HG03439 (cell line): ENCODE measurements around the gene AZU1.

ENCODE experiments used
- ATAC-seq: cut with Tn5 transposase; IDR thresholded peaks from one replicate; pipeline ENCODE4 v1.9.1; 2021; ENCODE audit warnings: mild to moderate bottlenecking, moderate library complexity; ENCODE audit not compliant: unreplicated experiment

Gene AZU1

DNA sequence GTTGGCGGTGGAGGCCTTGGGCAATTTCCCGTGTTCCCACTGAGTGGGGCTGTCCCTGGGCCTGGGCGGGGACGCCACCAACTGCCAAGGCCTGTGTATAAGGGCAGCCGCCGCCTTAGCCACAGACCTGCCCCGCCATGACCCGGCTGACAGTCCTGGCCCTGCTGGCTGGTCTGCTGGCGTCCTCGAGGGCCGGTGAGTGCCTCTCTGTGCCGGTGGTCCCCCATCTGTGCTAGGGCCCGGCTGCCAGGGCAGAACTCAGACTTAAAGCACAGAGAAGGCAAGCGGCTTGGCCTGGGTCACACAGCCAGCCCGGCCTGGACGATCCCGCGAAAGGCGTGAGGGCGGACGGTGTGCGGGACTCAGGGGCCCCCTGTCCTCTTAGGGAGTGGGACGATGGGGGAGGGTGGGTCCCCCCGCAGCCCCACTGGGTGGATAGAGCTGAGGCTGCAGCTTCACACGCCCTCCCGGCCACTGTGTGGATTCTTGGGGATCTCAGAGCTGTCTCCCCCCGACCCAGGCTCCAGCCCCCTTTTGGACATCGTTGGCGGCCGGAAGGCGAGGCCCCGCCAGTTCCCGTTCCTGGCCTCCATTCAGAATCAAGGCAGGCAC, at the start of gene AZU1:
AZU1 (plus strand) TSS at position 128 of the 612 bp plus-strand sequence; CDS start at position 138, 10 bp downstream.
- no peak for ATAC-seq

GRCh38 chr19:778910-779653, 48.6 kb upstream of the AZU1 start:
- no peak for ATAC-seq

- ATAC-seq = no peak
These were observed 46.7 kb upstream of the AZU1 start for GRCh38 chr19:780935-781334.

- no peak for ATAC-seq
These were observed 45.8 kb upstream of the AZU1 start for GRCh38 chr19:781800-782184.

GRCh38 chr19:782185-782877, 45.3 kb upstream of the AZU1 start:
- ATAC-seq = no peak

DNA sequence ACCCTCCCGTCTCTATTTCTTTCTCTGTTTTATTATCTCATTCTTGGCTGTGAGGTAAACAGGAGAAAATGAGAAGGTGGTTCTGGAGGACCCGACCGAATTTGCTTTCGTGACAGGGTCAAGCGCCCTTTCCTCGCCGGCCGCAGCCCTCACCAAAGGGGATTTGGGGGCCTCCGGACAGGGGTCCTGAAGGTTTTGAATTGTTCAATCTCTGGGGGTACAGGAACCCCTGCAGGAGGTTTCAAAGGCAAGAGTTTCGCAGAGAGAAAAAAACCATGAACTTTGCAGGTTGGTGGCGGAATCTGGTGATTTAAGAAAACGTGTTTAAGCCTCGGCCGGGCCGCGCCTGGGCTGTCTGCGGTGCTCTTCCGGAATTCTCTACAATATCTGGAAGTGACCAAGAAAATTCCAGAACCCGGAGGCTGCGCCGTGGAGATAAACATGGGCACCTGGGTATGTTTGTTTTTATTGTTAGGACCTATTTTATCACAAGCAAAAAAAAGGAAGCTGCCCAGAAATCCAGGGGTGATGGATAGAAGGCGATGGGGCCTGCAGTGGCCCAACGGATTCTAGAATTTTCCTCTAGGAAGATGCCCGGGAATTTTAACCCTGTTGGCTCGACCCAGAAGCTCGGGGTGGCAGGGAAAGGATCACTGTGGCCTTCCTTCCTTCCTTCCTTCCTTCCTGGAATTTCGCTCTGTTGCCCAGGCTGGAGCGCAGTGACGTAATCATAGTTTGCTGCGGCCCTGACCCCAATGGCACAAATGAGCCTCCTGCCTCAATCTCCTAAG, 44.6 kb upstream of the AZU1 start:
- ATAC-seq = no peak

DNA sequence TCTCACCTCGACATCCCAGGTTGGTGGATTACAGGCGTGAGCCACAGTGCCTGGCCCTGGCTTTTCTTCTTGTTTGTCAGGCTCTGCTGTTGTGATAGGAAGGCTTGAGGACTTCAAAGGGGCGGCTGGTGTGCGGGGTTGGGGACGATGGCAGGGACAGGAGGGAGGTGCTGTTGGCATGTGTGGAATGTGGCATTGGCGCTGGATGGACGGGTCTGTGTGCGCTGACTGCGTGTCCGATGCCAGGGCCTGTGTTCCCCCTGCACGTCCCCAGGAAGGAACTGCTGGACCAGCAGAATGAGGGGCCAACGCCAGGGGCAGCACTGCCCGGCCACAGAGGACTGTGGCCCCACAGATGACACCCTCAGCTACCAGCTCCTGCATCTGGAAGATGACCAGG, 43.1 kb upstream of the AZU1 start:
- no peak for ATAC-seq

- ATAC-seq = no peak
These were observed 40.1 kb upstream of the AZU1 start for GRCh38 chr19:787536-787935.

DNA sequence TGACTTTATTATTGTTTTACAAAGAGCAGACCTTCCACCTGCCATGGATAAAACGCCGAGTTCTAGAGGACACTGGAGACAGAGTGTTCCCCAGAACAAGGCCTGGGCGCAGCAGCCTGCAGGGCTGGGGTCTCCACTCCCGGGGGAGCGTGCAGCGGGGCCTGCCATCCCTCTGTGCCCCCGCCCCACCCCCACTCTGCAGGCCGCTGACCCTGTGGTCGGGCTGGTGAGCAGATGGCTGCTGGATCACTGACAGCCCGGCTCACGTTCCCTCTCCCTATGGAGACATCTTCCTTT, 39.0 kb upstream of the AZU1 start:
- no peak for ATAC-seq

DNA sequence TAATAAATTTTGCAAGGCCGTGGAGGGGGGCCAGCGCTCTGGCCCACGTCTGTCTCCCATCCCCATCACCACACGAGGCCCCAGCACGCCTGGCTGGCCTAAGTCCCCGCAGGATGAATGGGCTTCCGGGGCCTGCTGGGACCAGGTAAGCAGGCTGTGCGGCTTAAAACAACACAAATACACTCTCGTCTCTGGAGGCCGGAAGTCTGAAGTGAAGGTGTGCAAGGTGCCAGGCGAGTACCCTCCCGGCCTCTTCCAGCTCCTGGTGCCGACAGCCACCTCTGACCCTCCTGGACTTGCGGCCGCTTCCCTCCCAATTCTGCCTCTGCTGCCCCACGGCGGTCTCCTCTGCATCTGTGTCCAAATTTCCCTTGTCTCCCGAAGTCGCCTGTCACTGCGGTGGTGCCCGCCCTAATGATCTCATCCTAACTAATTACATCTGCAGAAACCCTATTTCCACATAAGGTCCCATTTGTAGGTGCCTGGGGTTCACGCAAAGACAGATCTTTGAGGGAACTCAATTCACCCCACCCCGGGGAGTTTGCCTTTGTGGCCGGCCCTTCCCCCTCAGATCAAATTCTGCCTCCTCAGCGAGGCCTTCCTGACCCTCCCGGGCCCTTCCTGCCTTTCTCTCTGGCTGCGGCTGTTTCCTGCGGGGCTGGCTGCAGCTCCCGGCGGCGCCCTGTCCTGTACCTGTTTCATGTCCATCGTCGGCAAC, 38.5 kb upstream of the AZU1 start:
- no peak for ATAC-seq

- no peak for ATAC-seq
These were observed 38.0 kb upstream of the AZU1 start for GRCh38 chr19:789701-790060.

- ATAC-seq = no peak
These were observed 36.5 kb upstream of the AZU1 start for GRCh38 chr19:791007-791566.

GRCh38 chr19:791567-792305, 35.9 kb upstream of the AZU1 start:
- ATAC-seq = no peak

DNA sequence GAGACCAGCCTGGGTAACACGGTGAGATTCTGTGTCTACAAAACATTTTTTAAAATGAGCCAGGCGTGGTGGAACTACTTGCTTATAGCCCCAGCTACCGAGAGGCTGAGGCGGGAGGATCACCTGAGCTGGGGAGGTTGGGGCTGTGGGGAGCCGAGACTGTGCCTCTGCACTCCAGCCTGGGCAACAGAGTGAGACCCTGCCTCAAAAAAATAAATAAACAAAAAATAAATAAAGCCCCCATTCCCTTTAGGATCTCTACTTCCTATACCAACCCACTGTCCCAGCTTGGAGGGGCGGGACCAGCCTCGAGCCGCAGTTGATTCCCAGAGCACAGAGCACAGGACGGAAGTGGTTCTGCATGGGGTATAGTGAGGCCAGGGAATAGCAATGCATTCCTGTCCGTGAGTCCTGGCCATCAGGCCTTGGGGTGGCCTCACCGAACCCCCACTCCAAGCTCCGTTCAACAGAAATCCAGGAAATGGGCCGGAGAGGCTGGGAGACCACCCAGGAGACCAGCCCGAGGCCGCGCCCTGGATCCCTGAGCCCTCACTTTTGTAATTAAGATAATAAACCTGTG, 35.2 kb upstream of the AZU1 start:
- ATAC-seq = no peak

DNA sequence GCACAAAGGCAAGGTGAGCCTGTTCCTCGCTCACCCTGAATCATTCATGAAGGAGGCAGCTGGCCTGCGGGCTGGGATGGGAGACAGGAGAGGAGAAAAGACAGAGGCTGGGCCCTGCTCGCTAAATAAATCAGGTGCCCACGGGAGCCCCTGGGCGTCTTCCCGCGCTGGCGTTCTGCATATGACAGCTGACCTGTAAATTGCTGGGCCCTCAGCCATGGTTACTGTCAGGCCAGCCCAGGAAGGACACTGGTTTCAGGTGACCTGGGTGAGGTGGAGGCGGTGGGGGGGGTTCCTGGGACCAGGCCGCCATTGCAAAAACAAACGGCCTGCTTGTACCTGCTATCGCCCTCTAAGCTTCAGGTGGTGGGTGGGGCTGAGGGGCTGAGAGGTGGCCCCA, 33.8 kb upstream of the AZU1 start:
- no peak for ATAC-seq

- no peak for ATAC-seq
These were observed 32.5 kb upstream of the AZU1 start for GRCh38 chr19:795073-795611.

- no peak for ATAC-seq
These were observed 31.7 kb upstream of the AZU1 start for GRCh38 chr19:795691-796581.
